Right lobe of liver (tissue), 6 donors: ENCODE data around the gene MYL7. TPM values are rescaled to one million over a fixed set of nuclear protein-coding genes. Genes with fewer than 3 reads are reported as not detected.
A peak's percentile ranks its signal among the peaks of the same experiment; 100 is the strongest.

Source experiments
- ATAC-seq, 4 donors: fragments of 200-7000 bp; cut with Tn5 transposase; one replicate each; pipeline ENCODE4 v1.9.1; 2020; ENCODE audit warnings: mild to moderate bottlenecking in 4 of 4, moderate library complexity in 4 of 4
- DNase-seq, 3 donors: peaks; one replicate each; pipeline ENCODE4 v3.0.0-alpha.2; 2020
- H3K27ac ChIP-seq, 3 donors: fragments of 200-600 bp; one replicate each; pipeline ENCODE4 v1.8.0; 2022
- H3K27me3 ChIP-seq, 2 donors: fragments of 200-600 bp; one replicate each; pipeline ENCODE4 v1.8.0; 2022
- H3K36me3 ChIP-seq, 4 donors: fragments of 200-600 bp; sonication (generic) in 1 of 4; one replicate each; pipeline versions ENCODE4 v1.5.1 to v1.8.0; 2017 to 2022; ENCODE audit warnings: control low read depth in 1 of 4
- H3K4me1 ChIP-seq, 4 donors: fragments of 200-600 bp; sonication (generic) in 1 of 4; one replicate each; pipeline versions ENCODE4 v1.5.1 to v1.8.0; 2017 to 2022; ENCODE audit warnings: control low read depth in 1 of 4
- H3K4me3 ChIP-seq, 3 donors: fragments of 200-600 bp; one replicate each; pipeline ENCODE4 v1.8.0; 2022
- H3K9me3 ChIP-seq, 4 donors: fragments of 200-600 bp; sonication (generic) in 1 of 4; one replicate each; pipeline versions ENCODE4 v1.5.1 to v1.8.0; 2017 to 2022; ENCODE audit warnings: control low read depth in 1 of 4
- POLR2A ChIP-seq: fragments of 450-650 bp; IDR thresholded peaks from one replicate; pipeline ENCODE4 v1.6.1; 2017; ENCODE audit warnings: antibody characterized with exemption, mild to moderate bottlenecking
- WGBS: methylation state at CpG from one replicate; pipeline ENCODE4 v1.1.6; 2018; ENCODE audit warnings: low coverage, low lambda C conversion rate; ENCODE audit not compliant: insufficient coverage; ENCODE audit errors: missing lambda C conversion rate; 5-methylcytosine and 5-hydroxymethylcytosine counted together
- intact Hi-C, 2 donors: fragments of 100-400 bp; cut with DNase I; formaldehyde crosslinking; loops; one replicate each; pipeline versions ENCODE4 v1.11.2 to v1.14.1; 2022
- total RNA-seq, 6 experiments: library from RNA; depleted of rRNA in 2 of 6; stranded (reverse); fragments of >200 nt in 2 of 6; fragmentation: NEBNext Ultra II Directional in 3 of 6; extraction: Animal tissue kit (Norgen Biotek cat#: 25700) in 3 of 6; gene quantifications; one replicate each; pipeline versions ENCODE4 v1.1.0 to v1.2.4, GENCODE V29; 2016 to 2023
- TF ChIP-seq, protein P1 (sequence below), 4 donors: fragments of 200-600 bp in 3 of 4; fragments of 450-650 bp in 1 of 4; IDR thresholded peaks; one replicate each; pipeline versions ENCODE4 v1.5.1 to v1.8.0; 2016 to 2022; ENCODE audit warnings: antibody characterized with exemption in 4 of 4, mild to moderate bottlenecking in 2 of 4
- donor health status: DM: no; HTN: yes; CAD: no.
- donor health status: DM: no; HTN: no; CAD: no.
- donor health status: DM: no; HTN: no; CAD: no.
- donor health status: DM: no; HTN: yes; CAD: no.
- donor health status: DM: no; HTN: yes; CAD: no.

The MYL7 gene
- total RNA-seq, 6 experiments from 2014 or later = 2.0 TPM; not detected in 5

- Histone ChIP-seq H3K4me1 (peaks cover 0 to 9% (median 4%) of the 10 kb centered on the region in 4 donors), H3K27ac (no peak overlapping the region), H3K9me3 (no peaks in the 10 kb centered on the region), H3K4me3 (no peak overlapping the region), H3K36me3 (no peaks in the 10 kb centered on the region), H3K27me3 (no peaks in the 10 kb centered on the region)
- WGBS = 93% methylated on average over 4 of the region's 4 CpGs
- peak in 1 of 3 donors; percentile 31 for DNase-seq
- ATAC-seq = no peak
- intact Hi-C loops = loop anchor here in 1 of 2 donors (10.0 kb wide), 1 partner anchor 60 kb away; no protein-coding TSS in a partner anchor
- TF ChIP-seq, protein P1, sequence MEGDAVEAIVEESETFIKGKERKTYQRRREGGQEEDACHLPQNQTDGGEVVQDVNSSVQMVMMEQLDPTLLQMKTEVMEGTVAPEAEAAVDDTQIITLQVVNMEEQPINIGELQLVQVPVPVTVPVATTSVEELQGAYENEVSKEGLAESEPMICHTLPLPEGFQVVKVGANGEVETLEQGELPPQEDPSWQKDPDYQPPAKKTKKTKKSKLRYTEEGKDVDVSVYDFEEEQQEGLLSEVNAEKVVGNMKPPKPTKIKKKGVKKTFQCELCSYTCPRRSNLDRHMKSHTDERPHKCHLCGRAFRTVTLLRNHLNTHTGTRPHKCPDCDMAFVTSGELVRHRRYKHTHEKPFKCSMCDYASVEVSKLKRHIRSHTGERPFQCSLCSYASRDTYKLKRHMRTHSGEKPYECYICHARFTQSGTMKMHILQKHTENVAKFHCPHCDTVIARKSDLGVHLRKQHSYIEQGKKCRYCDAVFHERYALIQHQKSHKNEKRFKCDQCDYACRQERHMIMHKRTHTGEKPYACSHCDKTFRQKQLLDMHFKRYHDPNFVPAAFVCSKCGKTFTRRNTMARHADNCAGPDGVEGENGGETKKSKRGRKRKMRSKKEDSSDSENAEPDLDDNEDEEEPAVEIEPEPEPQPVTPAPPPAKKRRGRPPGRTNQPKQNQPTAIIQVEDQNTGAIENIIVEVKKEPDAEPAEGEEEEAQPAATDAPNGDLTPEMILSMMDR (IDR thresholded peaks at IDR 0.05) = no peak
Observed at GRCh38 chr7:44134943-44135628, 6.0 kb downstream of the MYL7 start.

- intact Hi-C loops = loop anchor here in 1 of 2 donors (10.0 kb wide), 1 partner anchor 62 kb away; no protein-coding TSS in a partner anchor
- H3K27me3 ChIP-seq = no peaks in the 10 kb centered on the region
- H3K9me3 ChIP-seq = no peaks in the 10 kb centered on the region
- H3K4me1 ChIP-seq = peaks cover 0 to 9% (median 4%) of the 10 kb centered on the region in 4 donors
- TF ChIP-seq, protein P1 (IDR thresholded peaks at IDR 0.05) = no peak
- TF ChIP-seq POLR2A = no peak
- ATAC-seq (no peak), DNase-seq (no peak)
- 62% methylated on average over 3 of the region's 3 CpGs for WGBS
- H3K27ac ChIP-seq = no peak overlapping the region
- H3K36me3 ChIP-seq = no peaks in the 10 kb centered on the region
- no peak overlapping the region for H3K4me3 ChIP-seq
Observed at GRCh38 chr7:44133295-44133694, 7.8 kb downstream of the MYL7 start.

- Histone ChIP-seq H3K27me3 (no peaks in the 10 kb centered on the region), H3K4me1 (peaks cover 0 to 9% (median 4%) of the 10 kb centered on the region in 4 donors), H3K9me3 (no peaks in the 10 kb centered on the region), H3K36me3 (no peaks in the 10 kb centered on the region), H3K27ac (no peak overlapping the region), H3K4me3 (no peak overlapping the region)
- ATAC-seq (no peak), DNase-seq (no peak)
- intact Hi-C loops = loop anchor here in 1 of 2 donors (10.0 kb wide), 1 partner anchor 63 kb away; no protein-coding TSS in a partner anchor
- TF ChIP-seq POLR2A = no peak
- TF ChIP-seq, protein P1 (IDR thresholded peaks at IDR 0.05) = no peak
- WGBS = no CpG with 5 or more reads among the region's 2 CpGs
Observed at GRCh38 chr7:44132039-44132438, 9.1 kb downstream of the MYL7 start.

DNA sequence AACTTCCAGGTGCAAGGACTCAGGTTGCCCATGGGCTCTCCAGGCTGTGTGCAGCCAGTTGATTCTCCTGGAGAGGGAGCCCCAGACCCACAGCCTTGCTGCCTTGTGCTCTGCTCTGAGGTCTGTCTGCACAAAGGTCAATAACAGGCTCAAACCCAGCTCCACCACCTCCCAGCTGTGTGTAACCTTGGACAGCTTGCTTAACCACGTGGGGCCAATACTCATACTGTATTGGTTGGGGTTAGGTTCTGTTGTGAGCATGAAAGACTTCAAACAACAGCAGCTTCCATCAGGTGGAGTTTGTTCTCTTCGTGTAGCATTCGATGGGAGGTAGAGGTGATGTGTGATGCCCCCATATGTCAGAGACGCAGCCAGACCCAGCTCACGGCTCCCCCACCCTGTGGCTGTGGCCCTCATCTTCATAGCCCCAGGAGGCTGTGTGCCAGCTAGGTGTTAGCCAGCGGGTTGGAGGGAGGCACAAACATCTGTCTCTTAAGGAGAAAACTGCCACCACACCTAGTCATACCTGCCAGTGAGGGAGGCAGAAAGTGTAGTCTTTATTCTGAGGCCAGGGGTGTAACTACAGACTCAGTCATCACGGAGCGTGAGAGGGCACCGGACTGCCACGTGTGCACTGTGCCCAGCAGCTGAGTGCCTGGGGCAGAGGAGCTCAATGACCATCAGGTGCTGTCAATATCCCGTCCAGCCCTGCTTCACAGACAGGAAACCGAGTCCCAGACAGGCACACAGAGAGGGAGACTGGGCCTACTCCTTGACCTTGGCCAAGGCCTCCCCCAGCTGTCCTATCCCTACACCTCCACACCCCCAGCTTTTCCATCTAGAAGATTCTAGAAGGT is 9.7 kb downstream of the MYL7 start:
- TF ChIP-seq POLR2A = no peak
- TF ChIP-seq, protein P1 (IDR thresholded peaks at IDR 0.05) = peak; percentile 51 to 81 (median 74)
- ATAC-seq (peak; percentile 99 to 100 (median 99)), DNase-seq (peak; percentile 69 to 90 (median 85))
- intact Hi-C loops = loop anchor here in 1 of 2 donors (10.0 kb wide), 1 partner anchor 63 kb away; no protein-coding TSS in a partner anchor
- H3K27ac ChIP-seq = no peak overlapping the region
- no peaks in the 10 kb centered on the region for H3K36me3 ChIP-seq
- H3K27me3 ChIP-seq = no peaks in the 10 kb centered on the region
- H3K4me1 ChIP-seq = peaks cover 0 to 9% (median 4%) of the 10 kb centered on the region in 4 donors
- 42% methylated on average over 4 of the region's 12 CpGs for WGBS
- no peaks in the 10 kb centered on the region for H3K9me3 ChIP-seq
- H3K4me3 ChIP-seq = no peak overlapping the region
